Transverse colon (tissue), 4 donors: ENCODE measurements around the gene ZBTB48. TPM values are rescaled to one million over a fixed set of nuclear protein-coding genes. Genes with fewer than 3 reads are reported as not detected.

Experiments
- DNase-seq: peaks from one replicate; pipeline ENCODE4 v3.0.0-alpha.2; 2019
- H3K27ac ChIP-seq, 4 donors: fragments of 200-600 bp; sonication (generic); 2 replicates each; pipeline ENCODE4 v1.5.1; 2016 to 2018; ENCODE audit warnings: inconsistent platforms in 4 of 4
- H3K27me3 ChIP-seq: fragments of 200-600 bp; sonication (generic); 2 replicates; pipeline ENCODE4 v1.5.1; 2017; ENCODE audit warnings: inconsistent platforms
- H3K36me3 ChIP-seq, 4 donors: fragments of 200-600 bp; sonication (generic); 2 replicates each; pipeline ENCODE4 v1.5.1; 2017 to 2019; ENCODE audit warnings: inconsistent platforms in 4 of 4
- H3K4me1 ChIP-seq, 4 donors: fragments of 200-600 bp; sonication (generic); 2 replicates each; pipeline ENCODE4 v1.5.1; 2017 to 2020; ENCODE audit warnings: inconsistent platforms in 4 of 4
- H3K4me3 ChIP-seq, 4 donors: fragments of 200-600 bp; sonication (generic); 1 replicate in 1 of 4; 2 replicates in 3 of 4; pipeline versions ENCODE4 v1.5.1 to v1.6.1; 2017 to 2019; ENCODE audit warnings: inconsistent platforms in 4 of 4
- H3K9me3 ChIP-seq, 2 donors: fragments of 200-600 bp; sonication (generic); 2 replicates each; pipeline ENCODE4 v1.5.1; 2017 to 2019; ENCODE audit warnings: inconsistent platforms in 2 of 2
- EP300 ChIP-seq: sonication (generic); formaldehyde crosslinking; IDR thresholded peaks from one replicate; pipeline ENCODE4 v1.6.1; 2017; ENCODE audit warnings: antibody characterized with exemption, low read depth
- POLR2A ChIP-seq: fragments of 450-650 bp; IDR thresholded peaks from one replicate; pipeline ENCODE4 v1.6.1; 2016; ENCODE audit warnings: antibody characterized with exemption, mild to moderate bottlenecking, moderate library complexity
- POLR2AphosphoS5 ChIP-seq, 3 donors: sonication (generic); formaldehyde crosslinking; IDR thresholded peaks; one replicate each; pipeline ENCODE4 v1.6.1; 2016; ENCODE audit warnings: antibody characterized with exemption in 3 of 3
- WGBS, 2 donors: methylation state at CpG; one replicate each; pipeline ENCODE4 v1.1.5; 2018; ENCODE audit warnings: low coverage in 1 of 2; 5-methylcytosine and 5-hydroxymethylcytosine counted together
- in situ Hi-C, 4 donors: fragments of 200-750 bp; cut with MboI; loops; one replicate each; pipeline versions ENCODE4 v1.15.0 to v1.15.1; 2017; ENCODE audit warnings: low sequenced_read_pairs in 3 of 4, low pct_ligation_motif_present in 1 of 4, low pct_unique_long_range_greater_than_20kb in 1 of 4
- intact Hi-C: fragments of 100-400 bp; cut with DNase I; formaldehyde crosslinking; loops from one replicate; pipeline ENCODE4 v1.15.1; 2023; ENCODE audit warnings: low total_unique reads
- total RNA-seq, 4 donors: library from RNA; depleted of rRNA; stranded (reverse); fragments of >200 nt; gene quantifications; one replicate each; pipeline ENCODE4 v1.1.0, GENCODE V29; 2016
- TF ChIP-seq, protein P1 (sequence below), 5 experiments: fragments of 200-600 bp in 3 of 5; fragments of 450-650 bp in 2 of 5; sonication (generic) in 3 of 5; IDR thresholded peaks; 1 replicate in 2 of 5; 2 replicates in 3 of 5; pipeline ENCODE4 v1.5.1; 2016 to 2017; ENCODE audit warnings: antibody characterized with exemption in 5 of 5, inconsistent platforms in 3 of 5, mild to moderate bottlenecking in 2 of 5, moderate library complexity in 1 of 5

Gene ZBTB48
- total RNA-seq, 4 donors from 2014 or later = 18.3 to 37.7 (median 30.5) TPM

DNA sequence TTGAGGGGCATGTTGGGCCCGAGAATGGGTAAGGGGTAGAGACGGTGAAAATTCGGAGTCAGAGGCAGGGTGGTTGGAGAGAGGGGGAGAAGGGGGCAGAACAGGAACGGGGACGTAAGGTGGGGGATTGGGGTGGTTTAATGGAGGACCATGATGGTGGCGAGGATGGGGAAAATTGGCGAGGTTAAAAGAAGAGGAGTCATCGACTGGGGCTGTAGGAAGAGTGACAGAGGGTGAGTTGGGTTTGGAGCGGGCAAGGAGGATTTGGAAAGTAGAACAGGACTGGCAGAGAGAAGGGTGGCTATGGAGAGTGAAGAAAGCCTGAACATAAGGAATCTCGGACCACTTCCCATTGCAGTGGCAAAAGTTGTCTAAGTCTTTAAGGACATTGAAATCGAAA lies 10.8 kb upstream of the ZBTB48 start:
- intact Hi-C loops = no loop called here
- no peak for DNase-seq
- in situ Hi-C loops = no loop called here

DNA sequence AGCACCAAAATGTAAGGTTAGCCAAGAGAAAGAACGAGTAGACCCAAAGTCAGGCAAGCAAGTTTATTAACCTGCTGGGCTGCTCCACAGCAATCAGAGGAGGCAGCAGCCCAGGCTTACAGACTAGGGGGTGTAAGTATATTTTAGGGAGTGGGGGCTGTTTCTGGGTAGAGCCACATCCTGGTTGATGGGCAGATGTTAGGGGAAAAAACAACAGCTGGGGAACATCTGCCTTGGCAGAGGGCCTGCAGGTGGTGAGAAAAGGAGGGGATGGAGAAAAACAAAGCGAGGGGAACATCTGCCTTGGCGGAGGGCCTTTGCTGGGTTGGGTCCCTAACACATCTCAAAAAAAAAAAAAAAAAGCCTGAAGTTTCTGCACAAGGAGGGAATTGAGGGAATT lies 9.7 kb upstream of the ZBTB48 start:
- no peak for DNase-seq
- TF ChIP-seq, protein P1, sequence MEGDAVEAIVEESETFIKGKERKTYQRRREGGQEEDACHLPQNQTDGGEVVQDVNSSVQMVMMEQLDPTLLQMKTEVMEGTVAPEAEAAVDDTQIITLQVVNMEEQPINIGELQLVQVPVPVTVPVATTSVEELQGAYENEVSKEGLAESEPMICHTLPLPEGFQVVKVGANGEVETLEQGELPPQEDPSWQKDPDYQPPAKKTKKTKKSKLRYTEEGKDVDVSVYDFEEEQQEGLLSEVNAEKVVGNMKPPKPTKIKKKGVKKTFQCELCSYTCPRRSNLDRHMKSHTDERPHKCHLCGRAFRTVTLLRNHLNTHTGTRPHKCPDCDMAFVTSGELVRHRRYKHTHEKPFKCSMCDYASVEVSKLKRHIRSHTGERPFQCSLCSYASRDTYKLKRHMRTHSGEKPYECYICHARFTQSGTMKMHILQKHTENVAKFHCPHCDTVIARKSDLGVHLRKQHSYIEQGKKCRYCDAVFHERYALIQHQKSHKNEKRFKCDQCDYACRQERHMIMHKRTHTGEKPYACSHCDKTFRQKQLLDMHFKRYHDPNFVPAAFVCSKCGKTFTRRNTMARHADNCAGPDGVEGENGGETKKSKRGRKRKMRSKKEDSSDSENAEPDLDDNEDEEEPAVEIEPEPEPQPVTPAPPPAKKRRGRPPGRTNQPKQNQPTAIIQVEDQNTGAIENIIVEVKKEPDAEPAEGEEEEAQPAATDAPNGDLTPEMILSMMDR (IDR thresholded peaks at IDR 0.05) = no peak
- TF ChIP-seq POLR2AphosphoS5 (IDR thresholded peaks at IDR 0.05) (no peak), EP300 (no peak), POLR2A (no peak)
- no peak overlapping the region for H3K27ac ChIP-seq
- intact Hi-C loops (no loop called here), in situ Hi-C loops (loop anchor here in 1 of 4 donors (10.0 kb wide), 1 partner anchor 55 kb away; the partner anchor contains the start of gene THAP3)
- 17 to 55% methylated on average over 2 to 3 of the region's 3 CpGs for WGBS, 2 donors
- no peaks in the 10 kb centered on the region for H3K4me1 ChIP-seq
- no peak overlapping the region for H3K4me3 ChIP-seq
- peaks cover 5% of the 10 kb centered on the region for H3K27me3 ChIP-seq
- H3K36me3 ChIP-seq = no peaks in the 10 kb centered on the region
- H3K9me3 ChIP-seq = no peaks in the 10 kb centered on the region

More for the DNA sequence above, 10.8 kb upstream of the ZBTB48 start:
- WGBS, 2 donors = 84 to 93% methylated on average over 6 to 11 of the region's 11 CpGs
- Histone ChIP-seq H3K36me3 (no peaks in the 10 kb centered on the region), H3K9me3 (no peaks in the 10 kb centered on the region), H3K27ac (no peak overlapping the region), H3K4me1 (no peaks in the 10 kb centered on the region), H3K4me3 (no peak overlapping the region), H3K27me3 (peaks cover 5% of the 10 kb centered on the region)
- TF ChIP-seq, protein P1 (IDR thresholded peaks at IDR 0.05) = no peak
- TF ChIP-seq POLR2A (no peak), POLR2AphosphoS5 (IDR thresholded peaks at IDR 0.05) (no peak), EP300 (no peak)

DNA sequence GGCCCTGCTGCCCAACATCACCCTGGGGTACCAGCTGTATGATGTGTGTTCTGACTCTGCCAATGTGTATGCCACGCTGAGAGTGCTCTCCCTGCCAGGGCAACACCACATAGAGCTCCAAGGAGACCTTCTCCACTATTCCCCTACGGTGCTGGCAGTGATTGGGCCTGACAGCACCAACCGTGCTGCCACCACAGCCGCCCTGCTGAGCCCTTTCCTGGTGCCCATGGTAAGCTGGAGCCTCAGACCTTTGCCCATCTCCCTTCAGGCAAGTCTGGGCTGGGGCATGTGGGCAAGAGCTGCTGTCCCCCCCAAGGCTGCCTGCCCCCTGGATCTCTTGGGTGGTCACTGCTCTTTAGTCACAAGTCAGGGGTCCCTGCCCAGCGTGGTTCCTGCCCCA lies 8.8 kb upstream of the ZBTB48 start:
- intact Hi-C loops (no loop called here), in situ Hi-C loops (loop anchor here in 1 of 4 donors (10.0 kb wide), 1 partner anchor 54 kb away; the partner anchor contains the start of gene THAP3)
- TF ChIP-seq, protein P1 (IDR thresholded peaks at IDR 0.05) = no peak
- TF ChIP-seq EP300 = no peak
- no peak for TF ChIP-seq POLR2AphosphoS5 (IDR thresholded peaks at IDR 0.05)
- no peak for TF ChIP-seq POLR2A
- Histone ChIP-seq H3K9me3 (no peaks in the 10 kb centered on the region), H3K27ac (no peak overlapping the region), H3K4me1 (no peaks in the 10 kb centered on the region), H3K27me3 (no peaks in the 10 kb centered on the region), H3K36me3 (no peaks in the 10 kb centered on the region), H3K4me3 (no peak overlapping the region)
- 69% methylated on average over 5 of the region's 5 CpGs; no CpG with 5 or more reads in 1 of the 2 donors for WGBS, 2 donors
- DNase-seq = no peak

DNA sequence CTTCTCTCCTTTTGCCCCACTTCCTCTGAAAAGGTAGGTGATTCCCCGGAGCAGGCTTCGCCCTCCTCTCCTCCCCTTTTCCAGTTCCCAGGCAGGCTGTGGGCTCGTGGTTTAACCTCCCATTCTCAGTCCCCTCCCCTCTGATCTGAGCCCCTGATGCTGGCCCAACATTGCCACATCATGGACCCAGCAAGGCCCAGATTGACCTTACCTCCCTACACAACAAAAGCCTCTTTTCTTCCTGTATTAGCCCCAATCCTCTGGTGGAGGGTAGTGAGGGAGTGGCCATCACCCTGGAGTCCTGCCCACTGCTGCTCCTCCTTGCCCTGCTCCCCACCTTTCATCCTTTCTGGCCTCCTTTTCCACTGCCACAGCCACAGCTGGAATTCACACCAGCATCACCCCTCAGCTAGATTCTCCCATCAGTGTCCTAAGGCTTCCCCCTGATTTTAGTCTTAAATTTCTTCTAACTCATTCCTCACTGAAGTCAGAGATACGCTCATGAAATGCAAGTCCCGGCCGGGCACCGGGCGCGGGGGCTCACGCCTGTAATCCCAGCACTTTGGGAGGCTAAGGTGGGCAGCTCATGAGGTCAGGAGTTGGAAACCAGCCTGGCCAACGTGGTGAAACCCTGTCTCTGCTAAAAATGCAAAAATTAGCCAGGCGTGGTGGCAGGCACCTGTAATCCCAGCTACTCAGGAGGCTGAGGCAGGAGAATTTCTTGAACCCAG lies 7.0 kb upstream of the ZBTB48 start:
- TF ChIP-seq POLR2A (no peak), POLR2AphosphoS5 (IDR thresholded peaks at IDR 0.05) (no peak), EP300 (no peak)
- TF ChIP-seq, protein P1 (IDR thresholded peaks at IDR 0.05) = no peak
- Histone ChIP-seq H3K27me3 (no peaks in the 10 kb centered on the region), H3K9me3 (no peaks in the 10 kb centered on the region), H3K36me3 (no peaks in the 10 kb centered on the region), H3K27ac (no peak overlapping the region), H3K4me3 (no peak overlapping the region), H3K4me1 (no peaks in the 10 kb centered on the region)
- intact Hi-C loops (no loop called here), in situ Hi-C loops (loop anchor here in 1 of 4 donors (10.0 kb wide), 1 partner anchor 52 kb away; the partner anchor contains the start of gene THAP3)
- DNase-seq = no peak
- WGBS, 2 donors = 20 to 66% methylated on average over 1 to 12 of the region's 12 CpGs
